Testis (tissue), 2 donors: Measurements from ENCODE around the gene KHK.

ENCODE experiments used
- CTCF ChIP-seq, 3 experiments: fragments of 450-650 bp in 2 of 3; fragments of 200-600 bp in 1 of 3; sonication (generic) in 1 of 3; IDR thresholded peaks; one replicate each; pipeline ENCODE4 v1.5.1; 2016 to 2019; ENCODE audit warnings: antibody characterized with exemption in 3 of 3, mild to moderate bottlenecking in 2 of 3, moderate library complexity in 1 of 3
- POLR2A ChIP-seq: fragments of 450-650 bp; IDR thresholded peaks from one replicate; pipeline ENCODE4 v1.6.1; 2017; ENCODE audit warnings: antibody characterized with exemption, mild to moderate bottlenecking, moderate library complexity

GRCh38 chr2:27149570-27150405 is 63.2 kb downstream of the KHK start:
- TF ChIP-seq POLR2A (no peak), CTCF (IDR thresholded peaks at IDR 0.05) (no peak)
